ENCODE measurements around the gene CTNNA2.

CTNNA2 gene

DNA sequence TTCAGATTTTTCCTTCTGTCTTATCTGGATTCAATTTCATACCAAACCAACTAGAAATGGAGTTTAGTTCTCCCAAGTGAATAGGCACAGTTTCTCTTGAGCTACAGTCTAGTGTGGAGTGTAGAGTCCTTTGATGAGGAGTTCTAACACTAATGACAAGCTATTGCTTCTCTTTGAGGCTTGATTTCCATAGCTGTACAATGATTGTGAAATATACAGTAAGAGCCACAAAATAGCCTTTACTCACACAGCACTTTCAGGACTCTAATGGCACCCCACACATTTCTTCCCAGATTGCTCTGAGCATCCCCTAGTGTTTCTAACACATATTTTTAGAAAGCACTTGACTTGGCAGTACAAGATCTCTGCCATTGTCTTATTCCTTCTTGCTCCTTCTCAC lies 638.4 kb downstream of the CTNNA2 start:
- no peak for TF ChIP-seq CTCF (IDR thresholded peaks at IDR 0.05; ENCODE audit: low read depth, low read length)

GRCh38 chr2:80151651-80152050 lies 638.8 kb downstream of the CTNNA2 start:
- no peak for TF ChIP-seq CTCF (IDR thresholded peaks at IDR 0.05; ENCODE audit: low read depth, low read length)
- DNase-seq (ENCODE audit: extremely low read depth, low read depth), result no peak

More for the DNA sequence above, 638.4 kb downstream of the CTNNA2 start:
- DNase-seq (ENCODE audit: extremely low read depth, low read depth), result no peak

DNA sequence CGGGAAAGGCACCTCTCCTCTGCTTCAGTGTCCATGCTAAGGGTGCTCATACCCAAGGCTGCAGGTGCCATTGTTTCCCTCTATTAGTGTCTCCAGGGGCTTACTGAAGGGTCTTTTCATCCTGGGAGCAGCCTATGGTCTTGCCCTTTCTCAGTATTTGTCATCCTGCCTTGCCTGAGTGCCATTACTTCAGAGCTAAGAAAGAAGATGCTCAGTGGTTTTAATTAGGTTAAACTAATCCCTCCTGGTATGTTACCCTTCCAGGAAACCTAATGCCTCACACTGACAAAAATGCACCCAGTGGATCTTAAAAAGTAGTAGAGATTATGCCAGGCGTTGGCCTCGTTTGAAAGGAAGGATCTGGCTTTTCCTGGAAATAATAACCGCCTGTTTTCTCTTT lies 640.3 kb downstream of the CTNNA2 start:
- no peak for DNase-seq (ENCODE audit: extremely low read depth, low read depth)
- TF ChIP-seq CTCF (IDR thresholded peaks at IDR 0.05; ENCODE audit: low read depth, low read length), result no peak

DNA sequence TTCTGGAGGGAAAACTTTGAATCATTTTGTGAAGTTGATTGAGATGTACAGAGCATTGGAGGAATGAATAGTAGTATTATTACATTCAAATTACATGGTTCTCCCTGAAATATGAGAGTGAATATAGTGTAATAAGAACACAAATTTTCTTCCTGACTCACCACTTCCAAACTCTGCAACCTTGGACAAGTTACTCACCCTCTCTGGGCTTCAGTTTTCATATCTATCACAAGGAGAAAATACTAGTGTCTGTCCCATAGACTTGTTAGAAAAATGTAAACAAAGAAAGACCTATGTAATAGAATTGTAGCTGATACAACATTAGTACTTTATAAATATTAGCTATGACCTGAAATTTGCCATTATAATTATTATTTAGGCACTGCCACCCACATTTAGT lies 640.9 kb downstream of the CTNNA2 start:
- DNase-seq (ENCODE audit: extremely low read depth, low read depth), result no peak
- no peak for TF ChIP-seq CTCF (IDR thresholded peaks at IDR 0.05; ENCODE audit: low read depth, low read length)

GRCh38 chr2:80154231-80154915 lies 641.5 kb downstream of the CTNNA2 start:
- no peak for TF ChIP-seq CTCF (IDR thresholded peaks at IDR 0.05; ENCODE audit: low read depth, low read length)
- DNase-seq (ENCODE audit: extremely low read depth, low read depth), result no peak

- no peak for DNase-seq (ENCODE audit: extremely low read depth, low read depth)
These were observed 651.5 kb downstream of the CTNNA2 start for GRCh38 chr2:80164375-80164774.

More at GRCh38 chr2:80164375-80164774, 651.5 kb downstream of the CTNNA2 start:
- TF ChIP-seq CTCF (IDR thresholded peaks at IDR 0.05; ENCODE audit: low read depth, low read length), result no peak
